ENCODE results near the gene TMCC3.
A peak's percentile ranks its signal among the peaks of the same experiment; 100 is the strongest.
"Not testable (repeated sequence)": the region's sequence is repeated elsewhere in the genome, so short reads cannot be mapped to it uniquely, and the experiment has no call there.

TMCC3 gene

DNA sequence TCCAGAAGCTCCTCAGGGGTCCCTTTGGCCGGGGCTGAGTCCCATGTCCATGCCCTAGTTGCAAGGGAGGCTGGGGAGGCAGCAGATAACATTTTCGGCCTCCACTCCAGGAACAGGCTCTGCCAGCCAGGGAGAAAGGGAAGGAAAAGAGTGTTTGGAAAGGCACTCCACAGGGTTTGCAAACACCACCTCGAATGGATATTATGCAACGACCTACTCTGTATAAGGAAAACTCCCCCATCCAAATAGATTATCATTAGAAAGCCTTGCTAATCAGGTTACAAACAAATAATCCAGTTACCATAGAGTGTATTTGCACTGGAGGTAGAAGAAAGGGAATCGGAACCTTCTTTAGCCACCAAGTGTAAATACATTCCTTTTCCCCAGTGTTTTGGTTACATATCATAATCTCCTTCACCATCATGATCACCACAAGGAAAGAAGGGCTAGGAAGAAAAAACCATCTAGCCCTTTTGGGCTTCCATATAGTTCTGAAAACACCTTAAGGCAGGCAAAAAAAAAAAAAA is 40.4 kb downstream of the TMCC3 start:
- H3K4me3 ChIP-seq (ENCODE audit: control insufficient read depth, low read depth, low read length): no peak overlapping the region
- no peak for DNase-seq (ENCODE audit: low read depth)
- TF ChIP-seq CTCF (IDR thresholded peaks at IDR 0.05; ENCODE audit: control insufficient read depth, insufficient read depth, low read depth, low read length, missing control alignments): no peak

- DNase-seq (ENCODE audit: low read depth); H3K4me3 ChIP-seq (ENCODE audit: control insufficient read depth, low read depth, low read length): not testable (repeated sequence)
Measured at GRCh38 chr12:94606810-94607209, 43.5 kb downstream of the TMCC3 start.

- DNase-seq (ENCODE audit: low read depth): no peak
- TF ChIP-seq CTCF (IDR thresholded peaks at IDR 0.05; ENCODE audit: control insufficient read depth, insufficient read depth, low read depth, low read length, missing control alignments): no peak
- H3K4me3 ChIP-seq (ENCODE audit: control insufficient read depth, low read depth, low read length): no peak overlapping the region
Measured at GRCh38 chr12:94604366-94604698, 46.0 kb downstream of the TMCC3 start.

DNA sequence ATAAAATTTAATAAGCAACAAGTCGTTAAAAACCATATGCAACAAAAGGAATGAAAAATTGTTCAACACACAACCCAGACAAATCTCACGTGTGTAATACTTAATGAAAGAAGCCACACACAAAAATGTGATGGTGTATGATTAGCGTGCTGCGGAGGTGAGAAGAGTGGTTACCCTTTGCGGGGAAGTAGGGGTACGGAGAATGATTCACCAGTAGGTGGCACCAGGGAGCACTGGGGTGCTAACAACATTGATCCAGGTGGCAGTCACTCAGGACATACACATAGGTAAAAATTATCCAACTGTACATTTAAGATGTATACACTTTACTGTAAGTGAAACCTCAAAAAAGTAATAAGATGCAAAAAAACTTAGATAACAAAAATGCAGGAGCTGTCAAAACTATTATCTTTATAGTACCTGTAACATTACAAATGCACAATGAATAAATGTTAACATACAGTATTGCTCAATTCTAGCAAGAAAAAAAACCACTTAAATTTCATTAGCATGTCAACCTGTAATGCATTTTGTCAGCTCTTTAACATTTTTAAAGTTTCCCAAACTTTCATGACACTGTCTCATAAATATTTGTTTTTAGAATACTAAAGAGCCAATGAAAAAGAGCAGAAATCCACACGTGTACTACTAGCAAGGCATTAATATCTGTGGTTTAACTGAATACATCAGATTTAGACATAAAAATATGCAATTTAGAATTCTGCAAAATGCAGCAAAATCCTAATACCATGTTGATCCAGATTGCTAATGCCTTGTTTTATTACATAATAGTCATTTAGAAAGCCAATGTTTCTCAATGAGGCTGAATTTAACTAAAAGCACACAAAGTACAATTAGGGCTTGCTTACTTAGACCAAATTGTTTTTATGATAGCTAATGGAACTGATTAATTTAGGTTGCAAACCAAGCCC is 46.7 kb downstream of the TMCC3 start:
- peak; percentile 71 for TF ChIP-seq CTCF (IDR thresholded peaks at IDR 0.05; ENCODE audit: control insufficient read depth, insufficient read depth, low read depth, low read length, missing control alignments)
- H3K4me3 ChIP-seq (ENCODE audit: control insufficient read depth, low read depth, low read length): no peak overlapping the region
- DNase-seq (ENCODE audit: low read depth): no peak

- H3K4me3 ChIP-seq (ENCODE audit: control insufficient read depth, low read depth, low read length): no peak overlapping the region
- no peak for TF ChIP-seq CTCF (IDR thresholded peaks at IDR 0.05; ENCODE audit: control insufficient read depth, insufficient read depth, low read depth, low read length, missing control alignments)
- no peak for DNase-seq (ENCODE audit: low read depth)
Measured at GRCh38 chr12:94602024-94602423, 48.3 kb downstream of the TMCC3 start.

DNA sequence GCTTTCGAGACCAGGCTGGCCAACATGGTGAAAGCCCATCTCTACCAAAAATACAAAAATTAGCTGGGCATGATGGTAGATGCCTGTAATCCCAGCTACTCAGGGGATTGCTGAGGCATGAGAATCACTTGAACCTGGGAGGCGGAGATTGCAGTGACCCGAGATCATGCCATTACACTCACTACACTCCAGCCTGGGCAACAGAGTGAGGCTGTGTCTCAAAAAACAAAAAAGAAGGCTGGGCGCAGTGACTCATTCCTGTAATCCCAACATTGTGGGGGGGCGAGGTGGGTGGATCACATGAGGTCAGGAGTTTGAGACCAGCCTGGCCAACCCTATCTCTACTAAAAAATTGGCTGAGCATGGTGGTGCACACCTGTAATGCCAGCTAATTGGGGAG is 49.0 kb downstream of the TMCC3 start:
- not testable (repeated sequence) for DNase-seq (ENCODE audit: low read depth); H3K4me3 ChIP-seq (ENCODE audit: control insufficient read depth, low read depth, low read length)

DNA sequence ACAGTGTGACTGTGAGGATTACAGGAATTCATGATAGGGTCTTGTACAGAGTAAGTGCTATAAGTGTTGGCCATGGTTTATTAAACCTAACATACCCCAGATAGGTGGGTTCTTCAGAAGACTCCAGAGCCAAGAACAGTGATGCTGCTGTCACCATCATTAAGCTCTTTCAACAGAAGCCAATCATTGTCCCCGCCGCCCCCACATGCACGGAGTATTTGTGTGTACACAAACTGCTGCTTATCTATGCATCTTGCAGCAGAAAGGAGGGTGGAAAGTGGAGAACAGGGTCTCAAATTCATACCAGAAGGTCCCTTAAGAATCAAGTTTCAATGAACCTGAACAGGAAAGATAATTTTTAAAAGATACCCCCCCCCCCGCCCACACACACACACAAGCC is 51.2 kb downstream of the TMCC3 start:
- TF ChIP-seq CTCF (IDR thresholded peaks at IDR 0.05; ENCODE audit: control insufficient read depth, insufficient read depth, low read depth, low read length, missing control alignments): no peak
- DNase-seq (ENCODE audit: low read depth): no peak

More for the DNA sequence above, 51.2 kb downstream of the TMCC3 start:
- no peak overlapping the region for H3K4me3 ChIP-seq (ENCODE audit: control insufficient read depth, low read depth, low read length)
